ENCODE results near the gene SLC9A9.

DNA sequence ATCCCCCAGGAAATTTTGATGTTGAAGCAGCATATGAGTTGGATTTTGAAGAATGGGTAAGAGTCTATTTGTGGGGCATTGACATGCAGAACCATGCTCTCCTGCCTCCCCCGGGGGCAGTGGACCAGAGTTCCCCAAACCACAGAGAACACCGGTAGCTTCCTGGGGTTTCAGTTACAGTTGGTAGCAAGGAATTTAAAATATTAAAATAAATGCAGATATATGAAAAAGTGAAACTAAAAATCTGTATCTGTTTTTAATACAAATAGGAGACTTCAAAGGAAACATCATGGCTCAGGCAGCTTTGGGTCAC lies 37.4 kb downstream of the SLC9A9 start:
- TF ChIP-seq POLR2A (IDR thresholded peaks at IDR 0.05; ENCODE audit: low read length) (no peak), GATA1 (IDR thresholded peaks at IDR 0.05; ENCODE audit: low read depth, low read length) (no peak)
